Activated T-helper 2 cell treated with anti-CD3 and anti-CD28 coated beads, Interferon-gamma antibody, Interleukin-2, Interleukin-4, amounts not matched to agents 10 μg/mL and 5 μg/mL and 100 μg/mL, durations not matched to agents 14 hours and 24 hours and 36 hours (primary cell): ENCODE data around the gene LYPD5. TPM values are rescaled to one million over a fixed set of nuclear protein-coding genes. Genes with fewer than 3 reads are reported as not detected.

Experiments used
- DNase-seq: peaks from one replicate; pipeline ENCODE4 v3.0.0; 2021; ENCODE audit warnings: low spot score
- H3K27ac Mint-ChIP-seq: one replicate; pipeline ENCODE4 v1.8.0; 2021; ENCODE audit warnings: mixed read lengths
- H3K27me3 Mint-ChIP-seq: one replicate; pipeline ENCODE4 v1.8.0; 2021; ENCODE audit warnings: low read depth, mixed read lengths
- H3K36me3 Mint-ChIP-seq: one replicate; pipeline ENCODE4 v1.8.0; 2021; ENCODE audit warnings: low read depth, mixed read lengths
- H3K4me1 Mint-ChIP-seq: one replicate; pipeline ENCODE4 v1.8.0; 2021; ENCODE audit warnings: low read depth, mixed read lengths
- H3K4me3 Mint-ChIP-seq: one replicate; pipeline ENCODE4 v1.8.0; 2021; ENCODE audit warnings: low read depth, mild to moderate bottlenecking, moderate library complexity, mixed read lengths
- H3K9me3 Mint-ChIP-seq: one replicate; pipeline ENCODE4 v1.8.0; 2021; ENCODE audit warnings: mixed read lengths
- intact Hi-C: fragments of 100-400 bp; cut with micrococcal nuclease; formaldehyde crosslinking; loops from one replicate; pipeline ENCODE4 v1.15.1; 2023
- total RNA-seq: library from RNA; stranded (reverse); gene quantifications from 2 replicates; pipeline ENCODE4 v1.2.3, GENCODE V29; 2022

Gene LYPD5
- total RNA-seq, 1 donor from 2014 or later = 0.41 TPM

- Mint-ChIP-seq H3K27me3 (no peaks in the 10 kb centered on the region), H3K4me3 (peak overlapping the region; percentile 96), H3K4me1 (peaks cover 46% of the 10 kb centered on the region), H3K27ac (peak overlapping the region; percentile 100), H3K9me3 (no peaks in the 10 kb centered on the region), H3K36me3 (peaks cover 57% of the 10 kb centered on the region)
- intact Hi-C loops = loop anchor here (1.0 to 5.0 kb wide), 5 partner anchors 11 to 291 kb away; no protein-coding TSS in a partner anchor
- DNase-seq = no peak
These were observed 48.1 kb downstream of the LYPD5 start for GRCh38 chr19:43754253-43754502.

GRCh38 chr19:43752287-43752875, 49.9 kb downstream of the LYPD5 start:
- Mint-ChIP-seq H3K27ac (peak overlapping the region; percentile 100), H3K27me3 (no peaks in the 10 kb centered on the region), H3K4me1 (peaks cover 35% of the 10 kb centered on the region), H3K36me3 (peaks cover 67% of the 10 kb centered on the region), H3K4me3 (no peak overlapping the region), H3K9me3 (no peaks in the 10 kb centered on the region)
- intact Hi-C loops = loop anchor here (5.0 kb wide), 1 partner anchor 50 kb away; no protein-coding TSS in a partner anchor
- DNase-seq = no peak

GRCh38 chr19:43751466-43752220, 50.6 kb downstream of the LYPD5 start:
- H3K4me1 Mint-ChIP-seq = peaks cover 29% of the 10 kb centered on the region
- H3K27me3 Mint-ChIP-seq = no peaks in the 10 kb centered on the region
- intact Hi-C loops = loop anchor here (5.0 kb wide), 1 partner anchor 49 kb away; no protein-coding TSS in a partner anchor
- peaks cover 66% of the 10 kb centered on the region for H3K36me3 Mint-ChIP-seq
- H3K9me3 Mint-ChIP-seq = no peaks in the 10 kb centered on the region
- no peak overlapping the region for H3K4me3 Mint-ChIP-seq
- peak overlapping the region; percentile 50 for H3K27ac Mint-ChIP-seq
- DNase-seq = no peak

GRCh38 chr19:43749898-43750297, 52.3 kb downstream of the LYPD5 start:
- Mint-ChIP-seq H3K36me3 (peaks cover 65% of the 10 kb centered on the region), H3K4me3 (no peak overlapping the region), H3K27ac (no peak overlapping the region), H3K9me3 (no peaks in the 10 kb centered on the region), H3K27me3 (no peaks in the 10 kb centered on the region), H3K4me1 (peaks cover 20% of the 10 kb centered on the region)
- no peak for DNase-seq
- intact Hi-C loops = loop anchor here (5.0 kb wide), 1 partner anchor 48 kb away; no protein-coding TSS in a partner anchor

- Mint-ChIP-seq H3K36me3 (peaks cover 68% of the 10 kb centered on the region), H3K27me3 (no peaks in the 10 kb centered on the region), H3K4me1 (peaks cover 20% of the 10 kb centered on the region), H3K9me3 (no peaks in the 10 kb centered on the region), H3K4me3 (no peak overlapping the region), H3K27ac (peak overlapping the region; percentile 29)
- no peak for DNase-seq
- intact Hi-C loops = no loop called here
These were observed 53.1 kb downstream of the LYPD5 start for GRCh38 chr19:43749152-43749551.

GRCh38 chr19:43748685-43749084, 53.6 kb downstream of the LYPD5 start:
- H3K4me3 Mint-ChIP-seq = no peak overlapping the region
- peak overlapping the region; percentile 29 for H3K27ac Mint-ChIP-seq
- H3K27me3 Mint-ChIP-seq = no peaks in the 10 kb centered on the region
- peaks cover 20% of the 10 kb centered on the region for H3K4me1 Mint-ChIP-seq
- intact Hi-C loops = no loop called here
- DNase-seq = no peak
- H3K36me3 Mint-ChIP-seq = peaks cover 72% of the 10 kb centered on the region
- H3K9me3 Mint-ChIP-seq = no peaks in the 10 kb centered on the region

GRCh38 chr19:43748205-43748594, 54.0 kb downstream of the LYPD5 start:
- Mint-ChIP-seq H3K4me3 (no peak overlapping the region), H3K9me3 (no peaks in the 10 kb centered on the region), H3K27me3 (no peaks in the 10 kb centered on the region), H3K36me3 (peaks cover 73% of the 10 kb centered on the region), H3K27ac (peak overlapping the region; percentile 42), H3K4me1 (peaks cover 19% of the 10 kb centered on the region)
- DNase-seq = no peak
- intact Hi-C loops = no loop called here

GRCh38 chr19:43747557-43748204, 54.6 kb downstream of the LYPD5 start:
- peak overlapping the region; percentile 42 for H3K27ac Mint-ChIP-seq
- intact Hi-C loops = no loop called here
- H3K27me3 Mint-ChIP-seq = no peaks in the 10 kb centered on the region
- peaks cover 15% of the 10 kb centered on the region for H3K4me1 Mint-ChIP-seq
- peaks cover 73% of the 10 kb centered on the region for H3K36me3 Mint-ChIP-seq
- no peaks in the 10 kb centered on the region for H3K9me3 Mint-ChIP-seq
- no peak for DNase-seq
- H3K4me3 Mint-ChIP-seq = no peak overlapping the region

Other genes with a start within 250 kb of the LYPD5 start
- 27.3 and 27.5 TPM in 2 replicates for gene XRCC1, start 226.9 kb downstream of the LYPD5 start, total RNA-seq
- 9.0 and 9.1 TPM in 2 replicates for gene PINLYP, start 226.6 kb downstream of the LYPD5 start, total RNA-seq
- gene IRGQ, start 206.3 kb downstream of the LYPD5 start, total RNA-seq = 27.8 and 32.7 TPM in 2 replicates
- gene ZNF576, start 205.9 kb downstream of the LYPD5 start, total RNA-seq = 14.5 and 14.8 TPM in 2 replicates
- gene SRRM5, start 190.4 kb downstream of the LYPD5 start, total RNA-seq = 0.32 and 0.46 TPM in 2 replicates
- 17.7 and 19.1 TPM in 2 replicates for gene ZNF428, start 182.8 kb downstream of the LYPD5 start, total RNA-seq
- gene CADM4, start 162.6 kb downstream of the LYPD5 start, total RNA-seq = 0.39 and 0.44 TPM in 2 replicates
- 19.9 and 21.2 TPM in 2 replicates for gene PLAUR, start 132.3 kb downstream of the LYPD5 start, total RNA-seq
- gene IRGC, start 86.4 kb downstream of the LYPD5 start, total RNA-seq = not detected in 2 replicates
- gene SMG9, start 47.5 kb downstream of the LYPD5 start, total RNA-seq = 69.1 and 73.1 TPM in 2 replicates
- gene KCNN4, start 21.5 kb downstream of the LYPD5 start, total RNA-seq = 98.0 and 98.7 TPM in 2 replicates
- gene ZNF283, start 24.9 kb upstream of the LYPD5 start, total RNA-seq = 3.6 and 4.6 TPM in 2 replicates
- gene ZNF404, start 81.5 kb upstream of the LYPD5 start, total RNA-seq = 0.53 and 1.7 TPM in 2 replicates
- 11.1 and 12.2 TPM in 2 replicates for gene ZNF45, start 132.8 kb upstream of the LYPD5 start, total RNA-seq
- 0.92 and 1.4 TPM in 2 replicates for gene ZNF221, start 148.8 kb upstream of the LYPD5 start, total RNA-seq
- 4.7 and 5.5 TPM in 2 replicates for gene ZNF155, start 181.7 kb upstream of the LYPD5 start, total RNA-seq
- gene ZNF230, start 200.5 kb upstream of the LYPD5 start, total RNA-seq = 3.8 and 4.5 TPM in 2 replicates
- gene ZNF222, start 222.9 kb upstream of the LYPD5 start, total RNA-seq = 0.99 and 1.8 TPM in 2 replicates
- not detected in 2 replicates for gene ZNF223, start 249.6 kb upstream of the LYPD5 start, total RNA-seq